ENCODE data around the gene GCH1.

Gene GCH1

GRCh38 chr14:54797556-54797955 is 105.1 kb downstream of the GCH1 start:
- no peak for DNase-seq (ENCODE audit: low spot score)

- DNase-seq (ENCODE audit: low spot score): no peak
Measured at GRCh38 chr14:54796961-54797360, 105.7 kb downstream of the GCH1 start.

- DNase-seq (ENCODE audit: low spot score): no peak
Measured at GRCh38 chr14:54794796-54795195, 107.8 kb downstream of the GCH1 start.

GRCh38 chr14:54794159-54794558 is 108.5 kb downstream of the GCH1 start:
- no peak for DNase-seq (ENCODE audit: low spot score)

- no peak for DNase-seq (ENCODE audit: low spot score)
Measured at GRCh38 chr14:54792288-54792687, 110.3 kb downstream of the GCH1 start.

All from ecto neural progenitor cell (in vitro differentiated cells).